ENCODE data around the gene KLHL30.

GRCh38 chr2:238114331-238114841 lies 24.1 kb upstream of the KLHL30 start:
- TF ChIP-seq, protein P1, sequence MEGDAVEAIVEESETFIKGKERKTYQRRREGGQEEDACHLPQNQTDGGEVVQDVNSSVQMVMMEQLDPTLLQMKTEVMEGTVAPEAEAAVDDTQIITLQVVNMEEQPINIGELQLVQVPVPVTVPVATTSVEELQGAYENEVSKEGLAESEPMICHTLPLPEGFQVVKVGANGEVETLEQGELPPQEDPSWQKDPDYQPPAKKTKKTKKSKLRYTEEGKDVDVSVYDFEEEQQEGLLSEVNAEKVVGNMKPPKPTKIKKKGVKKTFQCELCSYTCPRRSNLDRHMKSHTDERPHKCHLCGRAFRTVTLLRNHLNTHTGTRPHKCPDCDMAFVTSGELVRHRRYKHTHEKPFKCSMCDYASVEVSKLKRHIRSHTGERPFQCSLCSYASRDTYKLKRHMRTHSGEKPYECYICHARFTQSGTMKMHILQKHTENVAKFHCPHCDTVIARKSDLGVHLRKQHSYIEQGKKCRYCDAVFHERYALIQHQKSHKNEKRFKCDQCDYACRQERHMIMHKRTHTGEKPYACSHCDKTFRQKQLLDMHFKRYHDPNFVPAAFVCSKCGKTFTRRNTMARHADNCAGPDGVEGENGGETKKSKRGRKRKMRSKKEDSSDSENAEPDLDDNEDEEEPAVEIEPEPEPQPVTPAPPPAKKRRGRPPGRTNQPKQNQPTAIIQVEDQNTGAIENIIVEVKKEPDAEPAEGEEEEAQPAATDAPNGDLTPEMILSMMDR (conservative IDR thresholded peaks at IDR 0.05 in 1 of 2, IDR thresholded peaks at IDR 0.05 in 1 of 2; ENCODE audit: extremely low read depth in 1 of 2, insufficient read depth in 1 of 2, low read depth in 1 of 2, low read length in 2 of 2) = no peak
- TF ChIP-seq EZH2 (IDR thresholded peaks at IDR 0.05; ENCODE audit: borderline replicate concordance, low read length) = no peak

All from mammary epithelial cell (primary cell).